Amniotic epithelial cell (primary cell): ENCODE data around the gene FHOD1.

Source experiments
- DNase-seq: peaks from one replicate; pipeline ENCODE4 v3.0.0-alpha.2; 2010; ENCODE audit warnings: low read depth

Gene FHOD1

DNA sequence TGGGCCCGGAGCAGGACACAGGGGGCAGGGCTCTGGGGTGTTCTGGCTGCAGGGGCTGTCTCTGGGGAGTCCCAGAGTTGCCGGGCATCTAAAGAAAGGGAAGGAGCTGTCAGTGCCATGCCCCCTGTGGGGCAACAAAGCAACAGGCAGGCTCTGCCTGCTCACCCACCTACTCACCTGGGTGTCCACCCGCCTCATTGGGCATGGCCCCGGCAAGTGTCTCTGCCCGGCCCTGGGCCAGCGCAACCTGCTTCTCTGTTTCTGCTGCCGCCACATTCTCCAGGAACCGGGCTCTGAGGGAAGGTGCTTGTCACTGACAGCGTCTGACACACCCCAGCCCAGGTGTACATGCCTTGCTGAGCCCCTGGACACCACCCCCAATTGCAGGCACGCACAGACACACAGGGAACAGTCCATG, 13.1 kb downstream of the FHOD1 start:
- no peak for DNase-seq

GRCh38 chr16:67233596-67233995, 13.7 kb downstream of the FHOD1 start:
- DNase-seq, result no peak

- no peak for DNase-seq
Observed at GRCh38 chr16:67230809-67231660, 16.2 kb downstream of the FHOD1 start.

GRCh38 chr16:67229906-67230808, 17.1 kb downstream of the FHOD1 start:
- DNase-seq, result no peak

- no peak for DNase-seq
Observed at GRCh38 chr16:67228905-67229304, 18.4 kb downstream of the FHOD1 start.

GRCh38 chr16:67228034-67228785, 19.1 kb downstream of the FHOD1 start:
- DNase-seq, result no peak

DNA sequence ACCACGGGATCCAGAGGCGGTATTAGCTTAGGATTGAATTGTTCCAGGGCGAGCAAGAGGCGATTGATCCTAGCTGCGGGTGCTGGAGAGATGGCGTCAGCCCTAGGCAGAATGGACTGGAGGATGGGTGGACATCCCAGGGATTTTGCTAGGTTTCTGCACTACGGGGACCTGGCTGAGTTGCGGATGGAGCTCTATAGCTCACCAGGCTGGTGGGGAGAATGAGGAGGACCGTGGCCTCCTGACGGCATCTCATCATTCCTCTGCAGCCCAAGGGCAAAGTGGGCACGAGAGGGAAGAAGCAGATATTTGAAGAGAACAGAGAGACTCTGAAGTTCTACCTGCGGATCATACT, 19.7 kb downstream of the FHOD1 start:
- DNase-seq, result no peak

- DNase-seq, result peak; percentile 97
Observed at GRCh38 chr16:67226804-67227566, 20.3 kb downstream of the FHOD1 start, which contains the start of gene TMEM208. Gene TMEM208 (plus strand): TSS chr16:67227130. CDS start chr16:67227219, 89 bp downstream.

GRCh38 chr16:67226295-67226803, 20.9 kb downstream of the FHOD1 start:
- no peak for DNase-seq

DNA sequence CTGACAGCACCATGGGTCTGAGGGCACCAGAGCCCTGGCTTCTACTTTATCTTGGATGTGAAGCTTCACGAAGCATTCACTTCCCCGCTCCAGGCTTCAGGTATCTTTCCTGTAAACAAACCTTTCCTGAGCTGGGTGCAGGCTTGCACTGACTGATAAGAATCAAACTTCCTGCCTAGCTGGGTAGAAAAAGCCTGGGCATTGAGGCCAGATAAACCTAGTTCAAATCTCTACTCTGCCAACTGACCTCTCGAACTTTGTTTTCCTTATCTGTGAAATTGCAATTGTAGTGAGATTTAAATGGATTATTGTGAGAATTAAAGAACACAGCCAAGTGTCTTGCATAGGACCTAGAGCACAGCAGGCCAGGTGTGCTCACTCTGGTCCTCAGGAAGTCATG, 23.3 kb downstream of the FHOD1 start:
- DNase-seq, result no peak

GRCh38 chr16:67216612-67217490, 30.4 kb downstream of the FHOD1 start:
- no peak for DNase-seq

- DNase-seq, result no peak
Observed at GRCh38 chr16:67215706-67216105, 31.6 kb downstream of the FHOD1 start.

GRCh38 chr16:67213197-67214019, 33.9 kb downstream of the FHOD1 start:
- no peak for DNase-seq

- DNase-seq, result no peak
Observed at GRCh38 chr16:67212766-67213165, 34.5 kb downstream of the FHOD1 start.

DNA sequence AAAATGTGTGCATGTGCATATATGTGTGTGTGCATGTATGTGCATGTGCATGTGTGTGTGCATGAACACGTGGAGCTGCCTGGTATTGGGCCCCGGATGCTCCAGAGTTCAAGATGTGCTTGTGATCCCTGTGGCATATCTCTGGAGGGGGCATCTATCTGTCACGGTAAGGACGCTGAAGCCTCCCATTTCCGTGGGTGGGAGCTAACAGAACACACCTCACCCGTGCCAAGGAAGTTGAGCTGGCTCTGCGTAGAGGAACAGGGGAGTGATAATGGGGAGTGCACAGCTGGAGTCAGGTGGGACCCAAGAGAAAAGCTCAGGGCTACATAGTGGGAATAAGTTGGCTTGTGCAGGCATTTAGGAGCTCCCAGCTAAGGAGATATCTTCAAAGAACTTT, 35.6 kb downstream of the FHOD1 start:
- no peak for DNase-seq

GRCh38 chr16:67210069-67210937, 37.0 kb downstream of the FHOD1 start:
- no peak for DNase-seq

DNA sequence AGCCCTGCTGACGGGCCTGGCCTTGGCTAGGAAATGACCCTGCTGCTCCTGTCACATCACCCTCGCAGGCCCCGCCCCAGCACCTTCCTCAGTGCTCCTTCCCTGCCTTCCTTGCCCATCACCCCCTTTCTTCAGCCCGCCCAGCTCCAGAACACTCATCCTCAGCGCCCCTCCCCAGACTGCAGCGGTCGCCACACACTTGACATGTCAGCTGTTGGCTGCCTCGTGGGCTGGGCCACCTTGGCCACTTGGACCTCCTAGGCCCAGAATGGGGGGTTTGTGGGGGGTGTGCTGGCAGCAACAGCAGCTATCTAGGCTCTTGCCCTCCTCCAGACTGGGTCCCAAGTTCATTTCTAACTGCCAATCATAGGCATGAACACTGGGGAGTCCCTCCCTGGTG, 37.7 kb downstream of the FHOD1 start:
- no peak for DNase-seq

DNA sequence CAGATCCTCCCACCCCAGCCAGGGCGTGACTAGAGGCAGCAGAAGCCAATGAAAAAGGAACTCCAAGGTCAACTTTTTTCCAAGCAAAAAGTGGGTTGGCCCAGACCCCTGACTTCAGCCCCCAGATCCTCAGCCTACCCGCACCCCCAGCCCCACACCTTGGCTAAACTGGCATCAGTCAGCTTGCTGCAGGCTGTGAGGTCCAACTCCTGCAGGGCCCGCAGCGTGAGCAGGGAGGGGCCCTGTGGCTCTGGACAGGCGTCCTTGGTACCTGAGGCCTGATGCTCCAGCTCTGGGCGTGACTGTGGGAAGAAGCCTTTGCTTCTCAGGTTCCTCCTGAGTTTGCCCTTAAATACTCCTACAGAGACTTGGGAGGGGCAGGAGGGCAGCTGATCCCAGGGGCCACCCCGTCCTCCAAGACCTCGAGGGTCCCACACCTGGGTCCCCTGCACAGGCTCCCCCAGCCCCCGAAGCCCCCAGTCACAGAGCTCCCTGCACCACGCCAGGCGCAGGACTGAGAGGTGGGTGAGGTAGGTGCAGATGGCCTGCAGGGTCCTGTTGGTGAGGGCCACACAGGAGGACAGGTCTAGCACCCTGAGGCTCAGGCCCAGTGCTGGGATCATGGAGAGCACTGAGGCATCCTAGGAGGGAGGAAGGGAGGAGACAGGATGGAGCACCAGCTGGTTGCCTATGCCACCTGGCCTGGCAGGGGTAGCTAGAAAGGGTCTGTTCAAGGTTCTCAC, 39.0 kb downstream of the FHOD1 start:
- DNase-seq, result no peak
